Panc1 (cell line): ENCODE results near the gene VSTM2L. TPM values are rescaled to one million over a fixed set of nuclear protein-coding genes. Genes with fewer than 3 reads are reported as not detected.
A peak's percentile ranks its signal among the peaks of the same experiment; 100 is the strongest.

Source experiments
- ATAC-seq: fragments of 200-7000 bp; cut with Tn5 transposase; 2 replicates; pipeline ENCODE4 v1.9.1; 2020; ENCODE audit warnings: mild to moderate bottlenecking, moderate library complexity
- BruUV-seq: library from RNA; stranded (reverse); fragments of 400-500 nt; replicated peaks from 2 replicates; lab custom pipeline; 2021; lab: Mats Ljungman, UMichigan
- CTCF ChIA-PET: fragments of 300-600 bp; sonication (Branson Sonifier 250); formaldehyde crosslinking; loops from one replicate; lab custom pipeline; 2022; ENCODE audit warnings: antibody characterized with exemption; lab: Charles Lee
- POLR2A ChIA-PET: fragments of 300-600 bp; sonication (Branson Sonifier 250); formaldehyde crosslinking; loops from one replicate; lab custom pipeline; 2022; ENCODE audit warnings: antibody characterized with exemption; lab: Charles Lee
- DNase-seq: peaks from one replicate; pipeline ENCODE4 v3.0.0-alpha.2; 2010; ENCODE audit warnings: low read depth, low spot score
- H3K27ac ChIP-seq: 2 replicates; pipeline ENCODE4 v1.5.1; 2011; ENCODE audit warnings: mild to moderate bottlenecking, low read length, inconsistent platforms
- H3K27me3 ChIP-seq: fragments of 200-500 bp; sonication (Bioruptor generic); 2 replicates; pipeline ENCODE4 v1.6.0; 2014; ENCODE audit warnings: low read length, inconsistent platforms; ENCODE audit not compliant: control insufficient read depth, insufficient read depth
- H3K36me3 ChIP-seq: fragments of 200-500 bp; sonication (Bioruptor generic); 2 replicates; pipeline ENCODE4 v1.5.1; 2014; ENCODE audit warnings: inconsistent platforms, mild to moderate bottlenecking, low read length, moderate library complexity; ENCODE audit not compliant: control insufficient read depth, insufficient read depth
- H3K4me1 ChIP-seq: 2 replicates; pipeline ENCODE4 v1.5.1; 2011; ENCODE audit warnings: inconsistent platforms, mild to moderate bottlenecking, low read length, moderate library complexity; ENCODE audit not compliant: control insufficient read depth, insufficient read depth
- H3K4me3 ChIP-seq, 2 experiments: 2 replicates each; pipeline ENCODE4 v1.5.1; 2011 to 2012; ENCODE audit warnings: low read depth in 2 of 2, low read length in 2 of 2, mild to moderate bottlenecking in 2 of 2, inconsistent platforms in 1 of 2, moderate library complexity in 1 of 2
- H3K9me3 ChIP-seq: fragments of 200-500 bp; sonication (Bioruptor generic); 2 replicates; pipeline ENCODE4 v1.5.1; 2014; ENCODE audit warnings: low read depth, mild to moderate bottlenecking, inconsistent platforms, low read length, moderate library complexity; ENCODE audit not compliant: control insufficient read depth, insufficient read depth
- POLR2AphosphoS5 ChIP-seq: IDR thresholded peaks from 2 replicates; pipeline ENCODE4 v1.6.1; 2012; ENCODE audit warnings: mild to moderate bottlenecking, low read depth, low read length, moderate library complexity
- REST ChIP-seq, 2 experiments: IDR thresholded peaks; 2 replicates each; pipeline ENCODE4 v1.6.1; 2011 to 2012; ENCODE audit warnings: low read depth in 2 of 2, control low read depth in 1 of 2, low read length in 1 of 2, mild to moderate bottlenecking in 1 of 2, moderate library complexity in 1 of 2; ENCODE audit not compliant: insufficient read depth in 1 of 2
- SIN3A ChIP-seq: IDR thresholded peaks from 2 replicates; pipeline ENCODE4 v1.6.1; 2012; ENCODE audit warnings: low read depth, mild to moderate bottlenecking, low read length, moderate library complexity, borderline replicate concordance; ENCODE audit not compliant: insufficient read depth
- TCF7L2 ChIP-seq: IDR thresholded peaks from 2 replicates; pipeline ENCODE4 v1.6.1; 2011; ENCODE audit warnings: mild to moderate bottlenecking, low read depth, low read length, inconsistent platforms
- in situ Hi-C: cut with HindIII; loops from 2 replicates; pipeline ENCODE4 v1.10.0; 2016; ENCODE audit warnings: low sequenced_read_pairs, low pct_unique_long_range_greater_than_20kb
- intact Hi-C: fragments of 100-400 bp; cut with micrococcal nuclease; formaldehyde crosslinking; loops from one replicate; pipeline ENCODE4 v1.10.0; 2022; ENCODE audit not compliant: unreplicated experiment
- total RNA-seq: library from RNA; stranded (reverse); gene quantifications from one replicate; pipeline ENCODE4 v1.2.1, GENCODE V29; 2021; ENCODE audit not compliant: unreplicated experiment
- TF ChIP-seq, protein P1 (sequence below): fragments of 450-650 bp; IDR thresholded peaks from 2 replicates; pipeline ENCODE4 v1.5.1; 2017; ENCODE audit warnings: mild to moderate bottlenecking

The VSTM2L gene
- total RNA-seq, 1 experiment from 2014 or later, result 16.0 TPM

DNA sequence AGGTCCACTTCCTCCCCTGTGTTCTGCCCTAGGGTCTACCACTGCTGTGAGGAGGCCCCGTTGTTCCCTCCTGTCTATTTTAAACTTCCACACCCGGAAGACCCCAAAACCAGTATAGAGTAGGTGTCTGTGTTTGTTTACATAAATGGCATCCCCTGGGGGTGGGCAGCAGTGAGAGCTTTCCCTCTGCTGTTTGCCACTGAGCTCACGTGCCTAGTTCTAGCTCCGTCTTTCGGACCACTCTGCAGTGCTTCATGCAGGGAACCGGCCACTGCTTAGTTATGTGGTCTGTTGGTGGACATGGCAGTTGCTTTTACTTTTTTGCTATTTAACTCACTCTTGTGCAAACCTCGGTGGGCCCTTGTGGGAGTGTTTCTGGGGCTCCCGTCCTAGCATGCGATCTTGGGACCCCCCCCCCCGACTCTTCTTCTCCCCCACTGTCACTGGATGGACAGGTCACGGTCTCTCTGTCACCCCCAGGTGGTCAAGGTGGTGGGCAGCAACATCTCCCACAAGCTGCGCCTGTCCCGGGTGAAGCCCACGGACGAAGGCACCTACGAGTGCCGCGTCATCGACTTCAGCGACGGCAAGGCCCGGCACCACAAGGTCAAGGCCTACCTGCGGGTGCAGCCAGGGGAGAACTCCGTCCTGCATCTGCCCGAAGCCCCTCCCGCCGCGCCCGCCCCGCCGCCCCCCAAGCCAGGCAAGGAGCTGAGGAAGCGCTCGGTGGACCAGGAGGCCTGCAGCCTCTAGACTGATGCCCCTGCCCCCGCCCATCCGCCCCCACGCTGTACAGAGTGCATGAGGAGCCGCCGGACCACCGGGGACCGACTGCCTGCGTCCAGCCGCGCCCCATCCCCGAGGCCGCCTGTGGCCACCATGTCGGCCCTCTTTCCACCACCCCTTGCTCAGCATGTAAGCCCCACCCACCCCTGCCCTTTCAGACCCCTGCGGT lies 40.9 kb downstream of the VSTM2L start:
- Histone ChIP-seq H3K4me1 (peaks cover 7% of the 10 kb centered on the region), H3K27ac (no peak overlapping the region), H3K36me3 (no peaks in the 10 kb centered on the region), H3K4me3 (no peak overlapping the region), H3K27me3 (no peaks in the 10 kb centered on the region), H3K9me3 (no peaks in the 10 kb centered on the region)
- POLR2A ChIA-PET, result interaction anchor here (0.8 kb wide), 1 partner anchor 189 kb away, joined by 10 read pairs; no protein-coding TSS in a partner anchor
- TF ChIP-seq TCF7L2 (no peak), SIN3A (no peak), POLR2AphosphoS5 (no peak), REST (IDR thresholded peaks at IDR 0.05; ENCODE audit: insufficient read depth in 1 of 2, low read depth in 2 of 2, low read length in 1 of 2) (no peak)
- TF ChIP-seq, protein P1, sequence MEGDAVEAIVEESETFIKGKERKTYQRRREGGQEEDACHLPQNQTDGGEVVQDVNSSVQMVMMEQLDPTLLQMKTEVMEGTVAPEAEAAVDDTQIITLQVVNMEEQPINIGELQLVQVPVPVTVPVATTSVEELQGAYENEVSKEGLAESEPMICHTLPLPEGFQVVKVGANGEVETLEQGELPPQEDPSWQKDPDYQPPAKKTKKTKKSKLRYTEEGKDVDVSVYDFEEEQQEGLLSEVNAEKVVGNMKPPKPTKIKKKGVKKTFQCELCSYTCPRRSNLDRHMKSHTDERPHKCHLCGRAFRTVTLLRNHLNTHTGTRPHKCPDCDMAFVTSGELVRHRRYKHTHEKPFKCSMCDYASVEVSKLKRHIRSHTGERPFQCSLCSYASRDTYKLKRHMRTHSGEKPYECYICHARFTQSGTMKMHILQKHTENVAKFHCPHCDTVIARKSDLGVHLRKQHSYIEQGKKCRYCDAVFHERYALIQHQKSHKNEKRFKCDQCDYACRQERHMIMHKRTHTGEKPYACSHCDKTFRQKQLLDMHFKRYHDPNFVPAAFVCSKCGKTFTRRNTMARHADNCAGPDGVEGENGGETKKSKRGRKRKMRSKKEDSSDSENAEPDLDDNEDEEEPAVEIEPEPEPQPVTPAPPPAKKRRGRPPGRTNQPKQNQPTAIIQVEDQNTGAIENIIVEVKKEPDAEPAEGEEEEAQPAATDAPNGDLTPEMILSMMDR, result no peak; the same call in 1 of the 2 replicates
- DNase-seq (no peak), ATAC-seq (0 out of 2 replicates have a peak, but pooled peaks have one; percentile 54)
- intact Hi-C loops, result no loop called here
- no TSS peak for BruUV-seq
- CTCF ChIA-PET, result interaction anchor here (0.6 to 0.7 kb wide), 3 partner anchors 45 to 402 kb away, joined by 7 to 8 read pairs (median 7); no protein-coding TSS in a partner anchor
- in situ Hi-C loops, result no loop called here

- Histone ChIP-seq H3K36me3 (no peaks in the 10 kb centered on the region), H3K27ac (no peak overlapping the region), H3K4me3 (no peak overlapping the region), H3K27me3 (no peaks in the 10 kb centered on the region), H3K4me1 (peaks cover 7% of the 10 kb centered on the region), H3K9me3 (no peaks in the 10 kb centered on the region)
- intact Hi-C loops (no loop called here), in situ Hi-C loops (no loop called here)
- ChIA-PET CTCF (interaction anchor here (0.6 to 0.7 kb wide), 2 partner anchors 184 to 403 kb away, joined by 7 to 8 read pairs; no protein-coding TSS in a partner anchor), POLR2A (no interaction called here)
- TF ChIP-seq POLR2AphosphoS5 (no peak), REST (IDR thresholded peaks at IDR 0.05; ENCODE audit: insufficient read depth in 1 of 2, low read depth in 2 of 2, low read length in 1 of 2) (no peak), TCF7L2 (no peak)
- TF ChIP-seq, protein P1, result no peak
- DNase-seq, result no peak
- no TSS peak for BruUV-seq
- no peak for ATAC-seq
Measured at GRCh38 chr20:37944456-37944981, 41.6 kb downstream of the VSTM2L start.
